HL-60/S4 (cell line): ENCODE results near the gene HIGD1A.
"Not testable (repeated sequence)": the region's sequence is repeated elsewhere in the genome, so short reads cannot be mapped to it uniquely, and the experiment has no call there.

Experiments
- in situ Hi-C: fragments of 300-500 bp; cut with MboI; formaldehyde crosslinking; loops from 2 replicates; pipeline ENCODE4 v1.14.3; 2022; ENCODE audit warnings: low sequenced_read_pairs

HIGD1A gene

GRCh38 chr3:42829628-42830436 is 25.5 kb upstream of the HIGD1A start:
- in situ Hi-C loops: no loop called here

- in situ Hi-C loops: no loop called here
These were observed 24.9 kb upstream of the HIGD1A start for GRCh38 chr3:42829083-42829627.

- in situ Hi-C loops: no loop called here
These were observed 23.4 kb upstream of the HIGD1A start for GRCh38 chr3:42827654-42828053.

- in situ Hi-C loops: no loop called here
These were observed 22.7 kb upstream of the HIGD1A start for GRCh38 chr3:42827023-42827422.

GRCh38 chr3:42826141-42826540 is 21.9 kb upstream of the HIGD1A start:
- in situ Hi-C loops: no loop called here

GRCh38 chr3:42823351-42823750 is 19.1 kb upstream of the HIGD1A start:
- in situ Hi-C loops: no loop called here

GRCh38 chr3:42822828-42823227 is 18.5 kb upstream of the HIGD1A start:
- in situ Hi-C loops: no loop called here

- in situ Hi-C loops: no loop called here
These were observed 16.4 kb upstream of the HIGD1A start for GRCh38 chr3:42820746-42821051.

- in situ Hi-C loops: no loop called here
These were observed 15.2 kb upstream of the HIGD1A start for GRCh38 chr3:42819351-42819965.

GRCh38 chr3:42815826-42816225 is 11.5 kb upstream of the HIGD1A start:
- in situ Hi-C loops: no loop called here

GRCh38 chr3:42814914-42815507 is 10.7 kb upstream of the HIGD1A start:
- in situ Hi-C loops: no loop called here

- in situ Hi-C loops: no loop called here
These were observed 10.0 kb upstream of the HIGD1A start for GRCh38 chr3:42814246-42814645.

- in situ Hi-C loops: not testable (repeated sequence)
These were observed 7.0 kb upstream of the HIGD1A start for GRCh38 chr3:42811118-42811883.

- in situ Hi-C loops: not testable (repeated sequence)
These were observed 6.4 kb upstream of the HIGD1A start for GRCh38 chr3:42810706-42811105.

GRCh38 chr3:42809202-42809601 is 4.9 kb upstream of the HIGD1A start, which contains the start of gene ACKR2:
Gene ACKR2, plus strand, starts transcription at chr3:42809445. Its CDS starts 55,058 bp downstream, at chr3:42864503.
- in situ Hi-C loops: no loop called here

GRCh38 chr3:42807929-42808328 is 3.6 kb upstream of the HIGD1A start:
- in situ Hi-C loops: no loop called here

- in situ Hi-C loops: no loop called here
These were observed 991 bp upstream of the HIGD1A start for GRCh38 chr3:42805141-42805821.

- in situ Hi-C loops: no loop called here
These were observed 492 bp upstream of the HIGD1A start for GRCh38 chr3:42804831-42805132.

GRCh38 chr3:42803414-42804105 is 730 bp downstream of the HIGD1A start:
- in situ Hi-C loops: no loop called here

- in situ Hi-C loops: no loop called here
These were observed 1.3 kb downstream of the HIGD1A start for GRCh38 chr3:42802876-42803413.
